K562 (cell line): Measurements from ENCODE around the gene HDAC6. TPM values are rescaled to one million over a fixed set of nuclear protein-coding genes. Genes with fewer than 3 reads are reported as not detected.

ENCODE experiments used
- CBX3 ChIP-seq, 2 experiments: IDR thresholded peaks; 1 replicate in 1 of 2; 2 replicates in 1 of 2; pipeline ENCODE4 v1.6.1; 2012; ENCODE audit warnings: inconsistent platforms in 2 of 2, low read length in 2 of 2, borderline replicate concordance in 1 of 2, control low read depth in 1 of 2
- CCNT2 ChIP-seq: IDR thresholded peaks from 2 replicates; pipeline ENCODE4 v1.6.1; 2011; ENCODE audit warnings: borderline replicate concordance, low read depth, mild to moderate bottlenecking, moderate library complexity, mixed read lengths, low read length; ENCODE audit not compliant: insufficient read length; ENCODE audit errors: extremely low read depth
- FOXJ3 ChIP-seq: sonication (generic); formaldehyde crosslinking; IDR thresholded peaks from 2 replicates; pipeline ENCODE4 v1.4.0; 2020; ENCODE audit warnings: mild to moderate bottlenecking, missing genetic modification reagents
- FOXM1 ChIP-seq, 2 experiments: fragments of 450-650 bp in 1 of 2; sonication (generic) in 1 of 2; formaldehyde crosslinking in 1 of 2; IDR thresholded peaks; 2 replicates each; pipeline versions ENCODE4 v1.6.1 to v1.9.0; 2017 to 2022; ENCODE audit warnings: low read depth in 2 of 2, mild to moderate bottlenecking in 2 of 2, missing genetic modification reagents in 1 of 2, moderate library complexity in 1 of 2
- GATAD2A ChIP-seq: fragments of 450-650 bp; IDR thresholded peaks from 2 replicates; pipeline ENCODE4 v1.6.1; 2017
- HDGF ChIP-seq: fragments of 450-650 bp; IDR thresholded peaks from 2 replicates; pipeline ENCODE4 v1.6.1; 2016
- HLTF ChIP-seq: fragments of 450-650 bp; IDR thresholded peaks from 2 replicates; pipeline ENCODE4 v1.6.1; 2016
- ILF3 ChIP-seq: fragments of 450-650 bp; IDR thresholded peaks from 2 replicates; pipeline ENCODE4 v1.6.1; 2018; ENCODE audit warnings: antibody characterized with exemption, mild to moderate bottlenecking, moderate library complexity, borderline replicate concordance
- MTA2 ChIP-seq: fragments of 450-650 bp; IDR thresholded peaks from 2 replicates; pipeline ENCODE4 v1.6.1; 2016; ENCODE audit warnings: low read depth
- NCOR1 ChIP-seq: fragments of 450-650 bp; IDR thresholded peaks from 2 replicates; pipeline ENCODE4 v1.6.1; 2016; ENCODE audit warnings: mild to moderate bottlenecking, moderate library complexity
- NEUROD1 ChIP-seq: fragments of 150-350 bp; IDR thresholded peaks from 2 replicates; pipeline ENCODE4 v1.6.1; 2014; ENCODE audit warnings: borderline replicate concordance, low read length, low read depth; ENCODE audit not compliant: partially characterized antibody
- NFATC3 ChIP-seq: fragments of 450-650 bp; IDR thresholded peaks from 2 replicates; pipeline ENCODE4 v1.6.1; 2017; ENCODE audit warnings: mild to moderate bottlenecking
- RBM15 ChIP-seq: fragments of 200-400 bp; formaldehyde crosslinking; IDR thresholded peaks from 2 replicates; pipeline ENCODE4 v1.6.1; 2018; ENCODE audit warnings: mild to moderate bottlenecking, low read length, moderate library complexity; ENCODE audit not compliant: insufficient read depth
- RBM25 ChIP-seq: fragments of 200-400 bp; formaldehyde crosslinking; IDR thresholded peaks from 2 replicates; pipeline ENCODE4 v1.6.1; 2018; ENCODE audit warnings: low read length, low read depth, moderate library complexity; ENCODE audit not compliant: severe bottlenecking
- STAT5A ChIP-seq: IDR thresholded peaks from 2 replicates; pipeline ENCODE4 v1.6.1; 2012; ENCODE audit warnings: low read length, inconsistent platforms, borderline replicate concordance
- TAF1 ChIP-seq: IDR thresholded peaks from 2 replicates; pipeline ENCODE4 v1.6.1; 2011; ENCODE audit warnings: mild to moderate bottlenecking, low read length, moderate library complexity; ENCODE audit not compliant: insufficient read depth, control insufficient read depth, severe bottlenecking; ENCODE audit errors: extremely low read depth
- TAL1 ChIP-seq: fragments of 450-650 bp; IDR thresholded peaks from 2 replicates; pipeline ENCODE4 v1.6.1; 2016; ENCODE audit warnings: mild to moderate bottlenecking
- TCF3 ChIP-seq: sonication (generic); formaldehyde crosslinking; IDR thresholded peaks from 2 replicates; pipeline ENCODE4 v1.4.0; 2020; ENCODE audit warnings: mild to moderate bottlenecking, missing genetic modification reagents
- TGIF2 ChIP-seq: sonication (generic); formaldehyde crosslinking; IDR thresholded peaks from 2 replicates; pipeline ENCODE4 v1.8.1; 2022; ENCODE audit warnings: mild to moderate bottlenecking, missing genetic modification reagents, moderate library complexity
- ZBTB1 ChIP-seq: sonication (generic); formaldehyde crosslinking; IDR thresholded peaks from 2 replicates; pipeline ENCODE4 v1.8.1; 2023; ENCODE audit warnings: missing genetic modification reagents, low read depth, mild to moderate bottlenecking, borderline replicate concordance
- ZKSCAN1 ChIP-seq: fragments of 150-350 bp; IDR thresholded peaks from 2 replicates; pipeline ENCODE4 v1.6.1; 2016; ENCODE audit warnings: low read depth, low read length
- ZKSCAN3 ChIP-seq: fragments of 250-450 bp; sonication (Bioruptor Pico); IDR thresholded peaks from 2 replicates; pipeline ENCODE4 v1.4.0; 2020
- polyA plus RNA-seq, 8 experiments: library from polyadenylated mRNA; depleted of rRNA in 4 of 8; stranded (reverse) in 5 of 8; unstranded in 3 of 8; fragments of >200 nt; fragmentation: Nextera tagmentation in 2 of 8; fragmentation: Illumina TruSeq in 1 of 8; extraction: Ambion mirVana in 2 of 8; extraction: Trizol in 1 of 8; gene quantifications; 2 replicates each; pipeline versions ENCODE4 v1.2.1 to v1.2.3, GENCODE V29; 2011 to 2014; ENCODE audit warnings: inconsistent platforms in 1 of 8, missing spikeins in 1 of 8
- total RNA-seq, 7 experiments: library from RNA; depleted of rRNA in 6 of 7; stranded (reverse); fragments of >200 nt in 6 of 7; fragmentation: Illumina TruSeq in 2 of 7; extraction: Trizol in 2 of 7; gene quantifications; 2 replicates each; pipeline versions ENCODE4 v1.2.1 to v1.2.3, GENCODE V29; 2011 to 2021; ENCODE audit warnings: low replicate concordance in 1 of 7
- TF ChIP-seq, protein P1 (sequence below): fragments of 450-650 bp; formaldehyde crosslinking; IDR thresholded peaks from 2 replicates; pipeline ENCODE4 v1.4.0; 2022; ENCODE audit warnings: missing genetic modification characterization
- TF ChIP-seq, protein P2 (sequence below): sonication (generic); formaldehyde crosslinking; IDR thresholded peaks from 2 replicates; pipeline ENCODE4 v1.8.0; 2022; ENCODE audit warnings: mild to moderate bottlenecking, missing genetic modification reagents, borderline replicate concordance
- TF ChIP-seq, protein P3 (sequence below): fragments of 200-800 bp; sonication (Bioruptor generic); IDR thresholded peaks from 2 replicates; pipeline ENCODE4 v1.6.1; 2017; ENCODE audit warnings: missing genetic modification characterization, missing compliant biosample characterization

Gene HDAC6
- total and polyA plus RNA-seq, 9 of the 15 experiments (the other 6 are each of a cell fraction or from before 2014, with no cell fraction given), result 29.9 to 101 (median 71.2) TPM

DNA sequence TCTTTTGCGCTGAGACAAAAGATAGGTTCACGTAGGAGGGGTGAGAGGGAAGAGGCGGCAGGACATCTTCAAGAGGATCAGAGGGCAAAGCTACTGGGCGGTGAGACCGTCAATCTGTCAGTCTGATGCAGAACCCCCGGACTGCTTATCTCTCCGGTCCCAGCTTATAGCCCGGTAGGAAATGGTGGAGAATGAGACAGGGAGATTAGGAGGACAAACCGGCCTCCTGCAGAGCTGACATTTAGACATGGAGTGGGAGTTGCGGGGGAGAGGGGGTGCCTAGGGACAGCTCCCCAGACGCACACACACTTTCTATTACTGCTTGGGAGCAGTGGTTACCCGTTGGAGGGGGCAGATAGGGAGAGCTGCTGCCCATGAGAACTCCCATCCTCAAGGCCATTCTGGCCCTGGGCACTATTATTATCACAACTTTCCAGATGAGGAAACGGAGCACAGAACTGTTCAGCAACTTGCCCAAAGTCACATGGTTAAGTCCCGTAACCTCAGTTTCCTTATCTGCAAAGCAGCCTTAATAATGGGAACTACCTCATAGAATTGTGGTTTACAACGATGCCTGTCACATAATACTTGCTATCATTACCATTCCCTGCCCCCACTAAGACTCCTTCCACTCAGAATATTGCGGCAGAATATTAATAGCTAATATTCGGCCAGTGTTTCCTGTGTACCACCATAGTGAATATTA is 1.1 kb upstream of the HDAC6 start (continued):
- TF ChIP-seq FOXM1 (IDR thresholded peaks at IDR 0.05; ENCODE audit: low read depth) (peak; percentile 91), FOXM1 (CRISPR knock-in tag; IDR thresholded peaks at IDR 0.05; ENCODE audit: low read depth) (no peak), CBX3 (IDR thresholded peaks at IDR 0.05; ENCODE audit: borderline replicate concordance in 1 of 2, low read length in 2 of 2) (0 out of 3 replicates have a peak, but pooled peaks of 1 of the 2 experiments have one; percentile 26), NEUROD1 (peak; percentile 88), TAF1 (peak; percentile 67), MTA2 (peak; percentile 96), ZKSCAN3 (CRISPR knock-in tag) (no peak), RBM25 (peak; percentile 12), TGIF2 (CRISPR knock-in tag) (no peak), CCNT2 (peak; percentile 94), STAT5A (peak; percentile 95), TCF3 (CRISPR knock-in tag) (peak; percentile 99), HLTF (peak; percentile 80; the same call in 1 of the 2 replicates), RBM15 (no peak), ZBTB1 (CRISPR knock-in tag) (0 out of 2 replicates have a peak, but pooled peaks have one; percentile 33), FOXJ3 (no peak), NCOR1 (no peak), HDGF (no peak), GATAD2A (peak; percentile 61), ILF3 (no peak), NFATC3 (no peak), ZKSCAN1 (peak; percentile 68), TAL1 (peak; percentile 98)
- TF ChIP-seq, protein P1, sequence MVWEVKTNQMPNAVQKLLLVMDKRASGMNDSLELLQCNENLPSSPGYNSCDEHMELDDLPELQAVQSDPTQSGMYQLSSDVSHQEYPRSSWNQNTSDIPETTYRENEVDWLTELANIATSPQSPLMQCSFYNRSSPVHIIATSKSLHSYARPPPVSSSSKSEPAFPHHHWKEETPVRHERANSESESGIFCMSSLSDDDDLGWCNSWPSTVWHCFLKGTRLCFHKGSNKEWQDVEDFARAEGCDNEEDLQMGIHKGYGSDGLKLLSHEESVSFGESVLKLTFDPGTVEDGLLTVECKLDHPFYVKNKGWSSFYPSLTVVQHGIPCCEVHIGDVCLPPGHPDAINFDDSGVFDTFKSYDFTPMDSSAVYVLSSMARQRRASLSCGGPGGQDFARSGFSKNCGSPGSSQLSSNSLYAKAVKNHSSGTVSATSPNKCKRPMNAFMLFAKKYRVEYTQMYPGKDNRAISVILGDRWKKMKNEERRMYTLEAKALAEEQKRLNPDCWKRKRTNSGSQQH (CRISPR knock-in tag), result peak; percentile 80; the same call in 1 of the 2 replicates
- TF ChIP-seq, protein P2, sequence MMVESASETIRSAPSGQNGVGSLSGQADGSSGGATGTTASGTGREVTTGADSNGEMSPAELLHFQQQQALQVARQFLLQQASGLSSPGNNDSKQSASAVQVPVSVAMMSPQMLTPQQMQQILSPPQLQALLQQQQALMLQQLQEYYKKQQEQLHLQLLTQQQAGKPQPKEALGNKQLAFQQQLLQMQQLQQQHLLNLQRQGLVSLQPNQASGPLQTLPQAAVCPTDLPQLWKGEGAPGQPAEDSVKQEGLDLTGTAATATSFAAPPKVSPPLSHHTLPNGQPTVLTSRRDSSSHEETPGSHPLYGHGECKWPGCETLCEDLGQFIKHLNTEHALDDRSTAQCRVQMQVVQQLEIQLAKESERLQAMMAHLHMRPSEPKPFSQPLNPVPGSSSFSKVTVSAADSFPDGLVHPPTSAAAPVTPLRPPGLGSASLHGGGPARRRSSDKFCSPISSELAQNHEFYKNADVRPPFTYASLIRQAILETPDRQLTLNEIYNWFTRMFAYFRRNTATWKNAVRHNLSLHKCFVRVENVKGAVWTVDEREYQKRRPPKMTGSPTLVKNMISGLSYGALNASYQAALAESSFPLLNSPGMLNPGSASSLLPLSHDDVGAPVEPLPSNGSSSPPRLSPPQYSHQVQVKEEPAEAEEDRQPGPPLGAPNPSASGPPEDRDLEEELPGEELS, result 0 out of 2 replicates have a peak, but pooled peaks have one; percentile 52
- TF ChIP-seq, protein P3, sequence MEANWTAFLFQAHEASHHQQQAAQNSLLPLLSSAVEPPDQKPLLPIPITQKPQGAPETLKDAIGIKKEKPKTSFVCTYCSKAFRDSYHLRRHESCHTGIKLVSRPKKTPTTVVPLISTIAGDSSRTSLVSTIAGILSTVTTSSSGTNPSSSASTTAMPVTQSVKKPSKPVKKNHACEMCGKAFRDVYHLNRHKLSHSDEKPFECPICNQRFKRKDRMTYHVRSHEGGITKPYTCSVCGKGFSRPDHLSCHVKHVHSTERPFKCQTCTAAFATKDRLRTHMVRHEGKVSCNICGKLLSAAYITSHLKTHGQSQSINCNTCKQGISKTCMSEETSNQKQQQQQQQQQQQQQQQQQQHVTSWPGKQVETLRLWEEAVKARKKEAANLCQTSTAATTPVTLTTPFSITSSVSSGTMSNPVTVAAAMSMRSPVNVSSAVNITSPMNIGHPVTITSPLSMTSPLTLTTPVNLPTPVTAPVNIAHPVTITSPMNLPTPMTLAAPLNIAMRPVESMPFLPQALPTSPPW (CRISPR knock-in tag), result peak; percentile 90
